Vagina (tissue), 2 donors: Measurements from ENCODE around the gene GPC4.

ENCODE experiments used
- POLR2AphosphoS5 ChIP-seq, 2 donors: sonication (generic); formaldehyde crosslinking; IDR thresholded peaks; one replicate each; pipeline ENCODE4 v1.9.0; 2017; ENCODE audit warnings: antibody characterized with exemption in 2 of 2, mild to moderate bottlenecking in 2 of 2, low read depth in 1 of 2; ENCODE audit not compliant: insufficient read depth in 1 of 2
- TF ChIP-seq, protein P1 (sequence below), 3 experiments: fragments of 450-650 bp in 2 of 3; fragments of 200-600 bp in 1 of 3; sonication (generic) in 1 of 3; IDR thresholded peaks; one replicate each; pipeline ENCODE4 v1.5.1; 2017 to 2019; ENCODE audit warnings: antibody characterized with exemption in 3 of 3, mild to moderate bottlenecking in 2 of 3, moderate library complexity in 2 of 3

- no peak for TF ChIP-seq POLR2AphosphoS5 (IDR thresholded peaks at IDR 0.05; ENCODE audit: insufficient read depth in 1 of 2, low read depth in 1 of 2)
- TF ChIP-seq, protein P1, sequence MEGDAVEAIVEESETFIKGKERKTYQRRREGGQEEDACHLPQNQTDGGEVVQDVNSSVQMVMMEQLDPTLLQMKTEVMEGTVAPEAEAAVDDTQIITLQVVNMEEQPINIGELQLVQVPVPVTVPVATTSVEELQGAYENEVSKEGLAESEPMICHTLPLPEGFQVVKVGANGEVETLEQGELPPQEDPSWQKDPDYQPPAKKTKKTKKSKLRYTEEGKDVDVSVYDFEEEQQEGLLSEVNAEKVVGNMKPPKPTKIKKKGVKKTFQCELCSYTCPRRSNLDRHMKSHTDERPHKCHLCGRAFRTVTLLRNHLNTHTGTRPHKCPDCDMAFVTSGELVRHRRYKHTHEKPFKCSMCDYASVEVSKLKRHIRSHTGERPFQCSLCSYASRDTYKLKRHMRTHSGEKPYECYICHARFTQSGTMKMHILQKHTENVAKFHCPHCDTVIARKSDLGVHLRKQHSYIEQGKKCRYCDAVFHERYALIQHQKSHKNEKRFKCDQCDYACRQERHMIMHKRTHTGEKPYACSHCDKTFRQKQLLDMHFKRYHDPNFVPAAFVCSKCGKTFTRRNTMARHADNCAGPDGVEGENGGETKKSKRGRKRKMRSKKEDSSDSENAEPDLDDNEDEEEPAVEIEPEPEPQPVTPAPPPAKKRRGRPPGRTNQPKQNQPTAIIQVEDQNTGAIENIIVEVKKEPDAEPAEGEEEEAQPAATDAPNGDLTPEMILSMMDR (IDR thresholded peaks at IDR 0.05), result no peak
Observed at GRCh38 chrX:133412246-133412645, 3.0 kb downstream of the GPC4 start.
